ENCODE measurements around the gene NSUN6. TPM values are rescaled to one million over a fixed set of nuclear protein-coding genes. Genes with fewer than 3 reads are reported as not detected.

Gene NSUN6, protein sequence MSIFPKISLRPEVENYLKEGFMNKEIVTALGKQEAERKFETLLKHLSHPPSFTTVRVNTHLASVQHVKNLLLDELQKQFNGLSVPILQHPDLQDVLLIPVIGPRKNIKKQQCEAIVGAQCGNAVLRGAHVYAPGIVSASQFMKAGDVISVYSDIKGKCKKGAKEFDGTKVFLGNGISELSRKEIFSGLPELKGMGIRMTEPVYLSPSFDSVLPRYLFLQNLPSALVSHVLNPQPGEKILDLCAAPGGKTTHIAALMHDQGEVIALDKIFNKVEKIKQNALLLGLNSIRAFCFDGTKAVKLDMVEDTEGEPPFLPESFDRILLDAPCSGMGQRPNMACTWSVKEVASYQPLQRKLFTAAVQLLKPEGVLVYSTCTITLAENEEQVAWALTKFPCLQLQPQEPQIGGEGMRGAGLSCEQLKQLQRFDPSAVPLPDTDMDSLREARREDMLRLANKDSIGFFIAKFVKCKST
- total RNA-seq (10 to 100 TPM; 17.1 to 47.6 TPM), polyA plus RNA-seq (10 to 100 TPM; 16.3 to 32.9 TPM)

DNA sequence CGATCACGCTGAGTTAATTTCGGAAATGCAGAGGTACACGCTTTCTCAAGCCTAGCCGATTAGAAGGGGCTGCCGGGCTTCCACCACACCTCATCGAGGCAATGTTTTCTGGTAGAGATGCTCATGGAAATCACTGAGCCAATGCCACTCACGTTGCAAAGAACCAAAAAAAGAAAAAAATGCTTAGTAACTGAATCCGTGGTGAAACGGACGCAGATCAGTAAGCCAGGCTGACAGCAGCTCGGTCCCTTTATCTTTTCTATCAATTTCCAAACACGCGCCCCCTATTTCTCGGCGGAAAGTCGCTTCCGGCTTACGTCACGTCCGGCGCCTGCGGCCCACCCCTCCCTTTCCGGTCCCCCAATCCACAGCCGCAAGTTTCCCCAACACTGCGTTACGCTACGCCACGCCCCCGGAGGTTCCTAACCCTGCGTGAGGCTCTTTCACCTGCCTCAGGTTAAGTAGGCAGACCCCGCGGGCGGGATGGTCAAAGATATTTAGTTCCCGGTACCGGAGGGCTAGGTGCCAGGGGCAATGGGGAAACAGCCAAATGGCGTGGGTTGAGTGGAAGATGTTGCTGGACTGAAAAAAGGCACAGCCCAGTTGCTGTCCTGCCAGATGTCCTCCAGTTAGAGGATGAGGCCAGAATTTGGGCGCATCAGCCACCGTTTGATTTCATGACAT is at the start of gene NSUN6:
TSS of gene NSUN6 (minus strand) at position 264 of the 684 bp plus-strand sequence. CDS start 384 bp downstream, outside the sequence.
- peaks cover 0 to 21% (median 5%) of the 10 kb centered on the region in 4 donors for H3K4me1 ChIP-seq (ENCODE audit: control insufficient read depth in 4 of 4, insufficient read depth in 4 of 4, low read length in 3 of 4)
- H3K4me3 ChIP-seq (ENCODE audit: low read depth in 1 of 3, low read length in 3 of 3) = peak within 1 kb of the TSS; percentile 65 to 100 (median 99)
- DNase-seq (ENCODE audit: low spot score) = peak; percentile 94
- H3K27ac ChIP-seq (ENCODE audit: low read depth in 1 of 2, low read length in 2 of 2) = peak within 1 kb of the TSS; percentile 90 to 96
- H3K9me3 ChIP-seq (ENCODE audit: control insufficient read depth in 4 of 4, low read length in 3 of 4) = no peaks in the 10 kb centered on the region
- peak within 1 kb of the TSS; percentile 98 to 100 for H3K9ac ChIP-seq (ENCODE audit: low read depth in 1 of 2, low read length in 2 of 2)
- TF ChIP-seq, protein P1, sequence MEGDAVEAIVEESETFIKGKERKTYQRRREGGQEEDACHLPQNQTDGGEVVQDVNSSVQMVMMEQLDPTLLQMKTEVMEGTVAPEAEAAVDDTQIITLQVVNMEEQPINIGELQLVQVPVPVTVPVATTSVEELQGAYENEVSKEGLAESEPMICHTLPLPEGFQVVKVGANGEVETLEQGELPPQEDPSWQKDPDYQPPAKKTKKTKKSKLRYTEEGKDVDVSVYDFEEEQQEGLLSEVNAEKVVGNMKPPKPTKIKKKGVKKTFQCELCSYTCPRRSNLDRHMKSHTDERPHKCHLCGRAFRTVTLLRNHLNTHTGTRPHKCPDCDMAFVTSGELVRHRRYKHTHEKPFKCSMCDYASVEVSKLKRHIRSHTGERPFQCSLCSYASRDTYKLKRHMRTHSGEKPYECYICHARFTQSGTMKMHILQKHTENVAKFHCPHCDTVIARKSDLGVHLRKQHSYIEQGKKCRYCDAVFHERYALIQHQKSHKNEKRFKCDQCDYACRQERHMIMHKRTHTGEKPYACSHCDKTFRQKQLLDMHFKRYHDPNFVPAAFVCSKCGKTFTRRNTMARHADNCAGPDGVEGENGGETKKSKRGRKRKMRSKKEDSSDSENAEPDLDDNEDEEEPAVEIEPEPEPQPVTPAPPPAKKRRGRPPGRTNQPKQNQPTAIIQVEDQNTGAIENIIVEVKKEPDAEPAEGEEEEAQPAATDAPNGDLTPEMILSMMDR (IDR thresholded peaks at IDR 0.05; ENCODE audit: low read depth, low read length, missing input control) = no peak
- peak; percentile 51 to 57 for TF ChIP-seq RAD21 (IDR thresholded peaks at IDR 0.05)
- peak; percentile 32 to 57 for TF ChIP-seq JUND (IDR thresholded peaks at IDR 0.05)
- TF ChIP-seq FOXA1 (IDR thresholded peaks at IDR 0.05) = peak; percentile 71
- peak in 1 of 2 donors; percentile 57 for TF ChIP-seq HNF4A (conservative IDR thresholded peaks at IDR 0.05)
- TF ChIP-seq RXRA (IDR thresholded peaks at IDR 0.05) = peak; percentile 72 to 82
- TF ChIP-seq NR2F2 (IDR thresholded peaks at IDR 0.05) = peak; percentile 35
- TF ChIP-seq, protein P2, sequence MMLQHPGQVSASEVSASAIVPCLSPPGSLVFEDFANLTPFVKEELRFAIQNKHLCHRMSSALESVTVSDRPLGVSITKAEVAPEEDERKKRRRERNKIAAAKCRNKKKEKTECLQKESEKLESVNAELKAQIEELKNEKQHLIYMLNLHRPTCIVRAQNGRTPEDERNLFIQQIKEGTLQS (IDR thresholded peaks at IDR 0.05) = no peak
- TF ChIP-seq FOXA2 (IDR thresholded peaks at IDR 0.05) = peak; percentile 43
- TF ChIP-seq YY1 (IDR thresholded peaks at IDR 0.05) = peak; percentile 89
- TF ChIP-seq EGR1 (IDR thresholded peaks at IDR 0.05; ENCODE audit: low read depth in 2 of 2) = peak; percentile 80 to 86
- no peak for TF ChIP-seq HNF4G (IDR thresholded peaks at IDR 0.05)
- TF ChIP-seq GABPA (IDR thresholded peaks at IDR 0.05 in 1 of 2, conservative IDR thresholded peaks at IDR 0.05 in 1 of 2) = peak; percentile 98 to 99
- TF ChIP-seq, protein P3, sequence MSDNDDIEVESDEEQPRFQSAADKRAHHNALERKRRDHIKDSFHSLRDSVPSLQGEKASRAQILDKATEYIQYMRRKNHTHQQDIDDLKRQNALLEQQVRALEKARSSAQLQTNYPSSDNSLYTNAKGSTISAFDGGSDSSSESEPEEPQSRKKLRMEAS (IDR thresholded peaks at IDR 0.05) = peak; percentile 98
- TF ChIP-seq SP1 (IDR thresholded peaks at IDR 0.05) = peak; percentile 83
- TF ChIP-seq, protein P4, sequence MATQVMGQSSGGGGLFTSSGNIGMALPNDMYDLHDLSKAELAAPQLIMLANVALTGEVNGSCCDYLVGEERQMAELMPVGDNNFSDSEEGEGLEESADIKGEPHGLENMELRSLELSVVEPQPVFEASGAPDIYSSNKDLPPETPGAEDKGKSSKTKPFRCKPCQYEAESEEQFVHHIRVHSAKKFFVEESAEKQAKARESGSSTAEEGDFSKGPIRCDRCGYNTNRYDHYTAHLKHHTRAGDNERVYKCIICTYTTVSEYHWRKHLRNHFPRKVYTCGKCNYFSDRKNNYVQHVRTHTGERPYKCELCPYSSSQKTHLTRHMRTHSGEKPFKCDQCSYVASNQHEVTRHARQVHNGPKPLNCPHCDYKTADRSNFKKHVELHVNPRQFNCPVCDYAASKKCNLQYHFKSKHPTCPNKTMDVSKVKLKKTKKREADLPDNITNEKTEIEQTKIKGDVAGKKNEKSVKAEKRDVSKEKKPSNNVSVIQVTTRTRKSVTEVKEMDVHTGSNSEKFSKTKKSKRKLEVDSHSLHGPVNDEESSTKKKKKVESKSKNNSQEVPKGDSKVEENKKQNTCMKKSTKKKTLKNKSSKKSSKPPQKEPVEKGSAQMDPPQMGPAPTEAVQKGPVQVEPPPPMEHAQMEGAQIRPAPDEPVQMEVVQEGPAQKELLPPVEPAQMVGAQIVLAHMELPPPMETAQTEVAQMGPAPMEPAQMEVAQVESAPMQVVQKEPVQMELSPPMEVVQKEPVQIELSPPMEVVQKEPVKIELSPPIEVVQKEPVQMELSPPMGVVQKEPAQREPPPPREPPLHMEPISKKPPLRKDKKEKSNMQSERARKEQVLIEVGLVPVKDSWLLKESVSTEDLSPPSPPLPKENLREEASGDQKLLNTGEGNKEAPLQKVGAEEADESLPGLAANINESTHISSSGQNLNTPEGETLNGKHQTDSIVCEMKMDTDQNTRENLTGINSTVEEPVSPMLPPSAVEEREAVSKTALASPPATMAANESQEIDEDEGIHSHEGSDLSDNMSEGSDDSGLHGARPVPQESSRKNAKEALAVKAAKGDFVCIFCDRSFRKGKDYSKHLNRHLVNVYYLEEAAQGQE (IDR thresholded peaks at IDR 0.05) = peak; percentile 92
- peak; percentile 91 for TF ChIP-seq TAF1 (conservative IDR thresholded peaks at IDR 0.05)
- TF ChIP-seq, protein P5, sequence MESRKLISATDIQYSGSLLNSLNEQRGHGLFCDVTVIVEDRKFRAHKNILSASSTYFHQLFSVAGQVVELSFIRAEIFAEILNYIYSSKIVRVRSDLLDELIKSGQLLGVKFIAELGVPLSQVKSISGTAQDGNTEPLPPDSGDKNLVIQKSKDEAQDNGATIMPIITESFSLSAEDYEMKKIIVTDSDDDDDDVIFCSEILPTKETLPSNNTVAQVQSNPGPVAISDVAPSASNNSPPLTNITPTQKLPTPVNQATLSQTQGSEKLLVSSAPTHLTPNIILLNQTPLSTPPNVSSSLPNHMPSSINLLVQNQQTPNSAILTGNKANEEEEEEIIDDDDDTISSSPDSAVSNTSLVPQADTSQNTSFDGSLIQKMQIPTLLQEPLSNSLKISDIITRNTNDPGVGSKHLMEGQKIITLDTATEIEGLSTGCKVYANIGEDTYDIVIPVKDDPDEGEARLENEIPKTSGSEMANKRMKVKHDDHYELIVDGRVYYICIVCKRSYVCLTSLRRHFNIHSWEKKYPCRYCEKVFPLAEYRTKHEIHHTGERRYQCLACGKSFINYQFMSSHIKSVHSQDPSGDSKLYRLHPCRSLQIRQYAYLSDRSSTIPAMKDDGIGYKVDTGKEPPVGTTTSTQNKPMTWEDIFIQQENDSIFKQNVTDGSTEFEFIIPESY (IDR thresholded peaks at IDR 0.05) = peak; percentile 64
- H3K27me3 ChIP-seq (ENCODE audit: control insufficient read depth in 4 of 4, insufficient read depth in 4 of 4, low read length in 3 of 4) = no peaks in the 10 kb centered on the region
- H3K36me3 ChIP-seq (ENCODE audit: control insufficient read depth in 4 of 4, insufficient read depth in 3 of 4, low read depth in 1 of 4, low read length in 3 of 4) = peaks cover 0 to 8% (median 5%) of the 10 kb centered on the region in 4 donors
- under 1% methylated on average over 39 of the region's 39 CpGs for WGBS
